ENCODE measurements around the gene TPO.
"Not testable (repeated sequence)": the region's sequence is repeated elsewhere in the genome, so short reads cannot be mapped to it uniquely, and the experiment has no call there.

The TPO gene

DNA sequence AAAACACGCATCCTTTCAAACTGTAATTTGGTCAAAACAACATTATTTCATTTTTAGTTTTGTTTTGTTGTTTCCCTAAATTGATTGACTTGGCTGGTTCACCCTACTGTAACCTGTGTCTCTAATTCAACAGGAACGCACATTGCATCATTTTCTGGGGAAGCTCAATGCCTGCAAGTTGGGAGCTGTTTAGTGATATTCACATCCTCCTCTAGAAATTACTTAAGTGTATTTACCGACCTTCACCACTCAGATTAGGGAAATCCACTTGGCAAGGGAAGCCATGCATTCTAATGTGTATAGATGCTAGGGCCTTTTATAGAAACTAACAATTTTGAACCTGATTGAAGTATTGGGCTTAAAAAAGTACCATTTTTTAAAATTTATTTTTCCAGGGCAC, 7.3 kb upstream of the TPO start:
- no peak for DNase-seq

DNA sequence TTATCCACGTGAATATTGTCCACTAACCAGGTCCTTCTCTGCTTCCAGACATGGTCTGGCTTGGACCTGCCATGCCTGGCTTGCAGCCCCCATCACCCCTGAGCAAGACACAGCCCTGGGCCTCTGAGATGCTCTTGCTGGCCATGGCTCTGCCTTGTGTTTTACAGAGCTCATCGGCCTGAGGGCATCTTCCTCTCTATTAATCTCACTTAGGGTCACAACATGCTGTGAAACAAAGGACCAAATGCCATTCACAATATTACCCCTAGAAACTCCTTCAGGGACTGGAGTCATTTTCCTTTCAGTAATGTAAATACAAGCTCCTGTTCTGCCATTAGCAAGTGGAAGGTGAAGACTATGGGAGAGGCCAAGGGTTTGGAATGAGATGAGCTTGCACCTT, 6.8 kb upstream of the TPO start:
- DNase-seq = no peak

DNA sequence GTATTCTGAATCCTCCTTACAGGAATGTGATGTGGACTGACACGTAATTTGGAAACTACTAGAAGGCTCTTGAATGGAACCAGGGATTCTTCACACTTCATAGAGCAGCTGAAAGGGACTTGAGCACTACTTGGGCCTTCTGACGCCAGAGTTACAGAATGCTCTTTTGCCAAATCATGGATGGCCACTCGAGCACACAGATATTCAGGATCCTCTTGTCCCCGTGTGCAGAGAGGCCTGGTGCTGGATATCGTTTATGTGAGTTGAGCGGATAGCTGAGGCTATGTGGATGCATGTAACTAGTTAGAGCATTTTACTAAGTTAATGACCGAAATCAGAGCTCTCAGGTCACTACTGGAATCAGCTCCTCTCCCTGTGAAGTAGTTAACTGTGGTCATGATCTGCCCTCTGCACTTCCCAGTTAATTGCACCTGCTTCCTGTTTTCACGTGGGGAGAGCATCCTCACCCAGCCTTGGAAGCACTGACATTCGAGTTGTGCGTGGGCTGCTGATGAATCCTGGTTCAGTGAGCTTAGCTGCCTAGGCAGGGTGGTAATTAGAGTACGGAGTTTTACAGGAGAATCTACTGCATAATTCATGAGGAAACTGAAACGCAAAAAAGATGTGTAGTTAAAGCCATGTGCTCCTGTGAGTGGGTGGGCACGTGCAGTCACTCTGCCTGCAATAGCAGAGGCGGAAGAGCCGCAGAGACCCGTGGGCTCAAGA, 5.2 kb upstream of the TPO start:
- DNase-seq = no peak

DNA sequence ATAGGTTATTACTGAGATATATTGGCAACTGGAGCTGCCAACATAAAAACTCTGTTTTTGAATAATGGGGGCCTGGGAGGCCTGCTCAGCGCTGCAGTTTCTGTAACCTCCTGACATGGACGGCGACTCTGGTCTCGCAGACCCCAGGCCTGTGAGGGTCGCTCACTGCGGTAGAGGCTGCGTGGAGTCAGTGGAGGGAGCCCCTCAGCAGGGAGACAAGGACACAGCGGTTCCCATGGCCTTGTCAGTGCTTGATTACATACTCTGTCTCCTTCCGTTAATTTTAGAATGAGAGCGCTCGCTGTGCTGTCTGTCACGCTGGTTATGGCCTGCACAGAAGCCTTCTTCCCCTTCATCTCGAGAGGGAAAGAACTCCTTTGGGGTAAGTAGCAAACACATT, 858 bp downstream of the TPO start:
- DNase-seq = no peak

- DNase-seq = not testable (repeated sequence)
Observed at GRCh38 chr2:1414901-1415300, 1.6 kb downstream of the TPO start.

DNA sequence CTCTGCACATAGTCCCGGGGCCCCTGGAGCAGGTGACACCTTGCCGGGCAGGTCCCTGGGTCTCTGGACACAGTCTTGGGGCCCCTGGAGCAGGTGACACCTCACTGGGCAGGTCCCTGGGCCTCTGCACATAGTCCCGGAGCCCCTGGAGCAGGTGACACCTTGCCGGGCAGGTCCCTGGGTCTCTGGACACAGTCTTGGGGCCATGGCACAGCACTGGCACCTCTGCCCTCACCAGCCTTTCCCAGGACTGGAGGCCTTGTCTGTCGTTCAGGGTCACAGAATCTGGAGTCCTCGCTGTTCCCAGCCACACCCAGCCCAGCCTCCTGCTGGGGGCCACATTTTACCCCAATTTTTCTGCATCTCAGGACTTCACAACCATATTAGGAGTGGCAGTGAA, 2.2 kb downstream of the TPO start:
- no peak for DNase-seq

GRCh38 chr2:1418566-1418965, 5.3 kb downstream of the TPO start:
- DNase-seq = no peak

DNA sequence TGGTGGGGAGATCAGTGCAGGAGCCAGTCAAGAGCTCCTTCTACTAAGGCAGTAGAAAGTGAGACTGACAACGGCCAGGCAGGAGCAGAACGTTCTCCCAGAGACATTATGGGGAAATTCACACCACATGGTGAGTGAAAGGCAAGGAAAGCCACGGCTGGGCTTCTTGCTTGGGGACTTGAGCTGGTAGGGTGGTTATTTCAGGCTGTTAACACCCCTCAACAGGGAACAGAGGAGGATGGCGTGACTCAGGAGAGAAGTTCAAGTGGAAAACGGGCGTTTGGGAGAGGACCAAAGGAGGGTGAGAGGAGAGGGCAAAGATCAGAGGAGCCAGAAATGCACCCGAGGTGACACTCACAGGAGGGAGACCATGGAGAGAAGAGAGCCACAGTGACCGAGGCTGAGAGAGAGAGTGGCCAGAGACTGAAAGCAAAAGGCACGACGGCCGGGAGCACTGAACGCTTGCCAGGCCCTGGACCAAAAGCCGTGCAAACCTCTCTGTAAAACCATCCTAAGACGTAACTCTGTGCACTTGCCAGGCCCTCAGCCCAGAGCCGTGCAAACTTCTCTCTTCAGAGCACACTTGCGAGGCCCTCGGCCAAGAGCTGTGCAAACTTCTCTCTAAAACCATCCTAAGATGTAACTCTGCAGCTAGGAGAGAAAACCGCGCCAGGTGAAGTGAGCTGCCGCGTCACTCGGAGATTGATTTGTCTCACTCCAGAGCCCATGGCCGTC, 7.7 kb downstream of the TPO start:
- no peak for DNase-seq

DNA sequence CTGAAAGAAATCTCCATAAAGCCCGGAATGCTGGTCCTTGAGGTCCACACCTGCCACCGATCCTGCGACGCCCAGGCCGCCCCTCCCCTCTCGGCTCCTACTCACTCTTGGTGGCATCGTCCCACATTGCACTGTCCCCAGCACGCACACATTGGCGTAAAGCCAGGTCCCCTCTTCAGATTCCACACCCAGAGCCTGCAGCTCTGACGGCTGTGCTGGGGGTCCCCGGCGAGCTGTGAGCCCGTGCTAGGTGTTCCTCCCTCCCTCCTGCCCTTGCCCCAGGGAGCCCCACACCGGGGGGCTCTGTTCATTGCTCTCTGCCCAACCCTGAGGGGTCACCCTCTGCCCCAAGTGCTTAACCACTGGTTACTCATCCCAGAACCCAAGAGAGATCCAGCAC, 8.5 kb downstream of the TPO start:
- DNase-seq = no peak

- DNase-seq = no peak
Observed at GRCh38 chr2:1422131-1422530, 8.9 kb downstream of the TPO start.

DNA sequence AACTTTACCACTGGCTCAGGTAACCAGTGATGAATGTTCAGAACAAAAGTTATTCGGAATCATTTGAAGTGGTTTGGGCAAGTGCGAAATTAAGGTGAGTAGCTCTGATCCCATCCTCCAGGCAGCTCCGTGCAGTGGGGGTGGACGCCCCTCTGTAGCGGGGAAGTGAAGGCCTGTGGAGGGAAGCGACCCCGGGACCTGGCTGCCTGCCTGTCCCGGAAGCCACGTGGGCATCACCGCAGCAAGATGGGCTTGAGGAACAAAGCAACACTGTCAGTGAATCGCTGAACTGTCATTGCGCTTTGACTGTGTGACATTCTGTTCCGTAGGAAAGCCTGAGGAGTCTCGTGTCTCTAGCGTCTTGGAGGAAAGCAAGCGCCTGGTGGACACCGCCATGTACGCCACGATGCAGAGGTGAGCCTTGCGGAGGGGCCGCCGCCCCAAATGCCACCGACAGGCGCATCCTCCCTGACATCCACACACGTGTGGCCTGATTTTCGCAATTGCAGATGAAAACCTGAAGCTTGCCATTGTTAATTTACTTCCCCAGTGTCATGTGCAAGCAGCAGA, 9.5 kb downstream of the TPO start:
- DNase-seq = no peak

DNA sequence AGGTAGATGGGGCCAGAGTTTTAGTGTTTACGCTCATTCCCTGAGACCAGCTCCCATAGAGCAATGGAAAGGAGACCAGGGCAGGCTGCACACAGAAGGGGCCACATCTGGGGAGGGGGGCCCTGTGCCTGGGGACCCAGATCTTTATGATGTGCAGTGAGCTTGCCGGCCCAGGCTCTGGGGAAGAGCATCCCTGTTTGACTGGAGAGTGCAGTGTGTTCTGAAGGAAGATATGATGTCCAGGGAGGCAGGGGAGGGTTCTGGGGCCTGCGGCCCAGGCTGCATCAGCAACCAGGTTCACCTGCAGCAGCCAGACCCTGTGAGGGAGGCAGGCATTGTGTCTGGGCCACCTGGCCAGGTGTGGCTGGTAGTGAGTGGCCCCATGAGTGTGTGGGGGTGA, 13.8 kb downstream of the TPO start:
- no peak for DNase-seq

DNA sequence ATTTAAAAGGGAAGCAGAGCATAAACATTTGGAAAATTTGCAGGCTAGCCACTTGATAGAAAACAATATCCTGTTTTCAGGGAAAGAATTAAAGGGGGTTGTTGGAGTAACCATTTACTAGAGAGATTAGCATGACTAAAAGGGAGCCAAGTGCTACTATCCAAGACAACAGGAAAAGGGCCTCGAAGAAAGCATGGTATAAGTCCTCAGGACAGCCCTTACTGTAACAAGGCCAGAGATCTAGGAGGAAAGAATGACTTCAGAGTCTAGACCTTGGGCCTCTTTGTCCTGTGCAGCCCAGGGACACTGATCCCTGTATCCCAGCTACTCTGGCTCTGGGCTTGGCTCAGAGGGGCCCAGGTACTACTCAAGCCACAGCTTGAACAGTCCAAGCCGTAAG, 16.6 kb downstream of the TPO start:
- no peak for DNase-seq

DNA sequence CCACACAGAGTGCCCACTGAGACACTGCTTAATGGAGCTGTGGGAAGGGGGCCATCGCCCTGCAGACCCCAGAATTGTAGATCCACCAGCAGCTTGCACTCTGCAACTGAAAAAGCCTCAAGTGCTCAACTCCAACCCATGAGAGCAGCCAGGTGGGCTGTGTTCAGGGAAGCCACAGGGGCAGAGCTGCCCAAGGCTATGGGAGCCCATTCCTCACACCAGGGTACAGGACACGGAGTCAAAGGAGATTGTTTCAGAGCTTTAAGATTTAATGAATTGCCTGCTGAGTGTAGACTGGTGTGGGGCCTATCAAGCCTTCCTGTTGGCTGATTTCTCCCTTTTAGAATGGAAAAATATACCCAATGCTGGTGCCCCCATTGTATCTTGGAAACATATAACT, 17.2 kb downstream of the TPO start:
- DNase-seq = no peak

GRCh38 chr2:1431886-1432400, 18.7 kb downstream of the TPO start:
- no peak for DNase-seq

- DNase-seq = no peak
Observed at GRCh38 chr2:1432726-1433125, 19.5 kb downstream of the TPO start.

DNA sequence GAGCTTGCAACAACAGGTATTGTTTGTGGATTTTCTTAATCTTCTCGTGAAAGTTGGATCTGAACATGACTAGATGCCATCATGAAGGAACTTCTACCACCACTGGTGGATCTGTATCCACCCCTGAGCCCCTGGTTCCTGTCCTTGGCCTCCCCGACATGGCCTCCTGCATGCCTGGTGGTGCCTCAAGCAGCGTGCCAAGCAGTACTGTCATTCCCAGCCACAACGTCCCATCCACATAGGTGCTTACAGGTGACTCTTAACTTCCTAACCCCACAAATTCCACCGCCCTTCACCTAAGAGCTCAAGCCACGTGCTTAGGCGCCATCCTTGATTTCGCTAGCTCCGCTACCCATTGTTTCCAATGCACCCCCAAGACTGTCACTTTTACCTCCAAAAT, 23.1 kb downstream of the TPO start:
- DNase-seq = no peak

GRCh38 chr2:1437101-1437500, 23.8 kb downstream of the TPO start:
- DNase-seq = no peak

- DNase-seq = no peak
Observed at GRCh38 chr2:1437537-1437936, 24.3 kb downstream of the TPO start.

GRCh38 chr2:1438972-1439371, 25.7 kb downstream of the TPO start:
- DNase-seq = no peak

DNA sequence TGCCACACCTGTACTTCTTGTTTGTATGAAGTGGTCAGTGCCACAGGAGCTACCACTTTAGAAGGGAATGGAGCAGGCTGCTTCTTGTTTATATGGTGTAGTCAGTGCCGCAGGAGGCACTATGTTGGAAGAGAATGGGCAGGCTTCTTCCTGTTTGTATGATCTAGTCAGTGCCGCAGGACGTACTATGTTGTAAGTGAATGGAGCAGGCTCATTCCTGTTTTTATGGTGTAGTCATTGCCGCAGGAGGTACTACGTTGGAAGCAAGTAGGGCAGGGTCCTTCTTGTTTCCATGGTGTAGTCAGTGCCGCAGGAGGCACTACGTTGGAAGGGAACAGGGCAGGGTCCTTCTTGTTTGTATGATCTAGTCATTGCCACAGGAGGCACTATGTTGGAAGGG, 27.3 kb downstream of the TPO start:
- no peak for DNase-seq

- no peak for DNase-seq
Observed at GRCh38 chr2:1446301-1446700, 33.0 kb downstream of the TPO start.

DNA sequence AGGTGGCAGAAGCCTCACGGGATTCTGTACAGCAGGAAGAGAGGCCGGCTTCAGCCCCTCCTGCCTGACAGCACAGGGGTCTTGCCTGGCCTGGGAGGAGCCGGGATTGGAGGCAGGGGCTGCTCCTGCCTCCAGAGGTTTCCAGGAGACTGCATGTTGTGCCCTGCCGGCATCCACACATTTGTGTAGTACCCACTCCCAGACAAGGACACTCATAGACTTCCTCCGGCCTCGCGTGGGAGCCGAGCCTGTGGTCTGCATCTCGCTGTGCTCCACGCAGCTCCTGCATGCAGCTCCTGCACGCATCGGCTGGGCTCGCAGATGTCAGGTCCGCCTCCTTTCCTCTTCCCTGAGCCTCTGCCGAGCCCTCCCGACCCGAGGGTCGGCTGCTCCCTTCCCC, 34.7 kb downstream of the TPO start:
- DNase-seq = no peak

DNA sequence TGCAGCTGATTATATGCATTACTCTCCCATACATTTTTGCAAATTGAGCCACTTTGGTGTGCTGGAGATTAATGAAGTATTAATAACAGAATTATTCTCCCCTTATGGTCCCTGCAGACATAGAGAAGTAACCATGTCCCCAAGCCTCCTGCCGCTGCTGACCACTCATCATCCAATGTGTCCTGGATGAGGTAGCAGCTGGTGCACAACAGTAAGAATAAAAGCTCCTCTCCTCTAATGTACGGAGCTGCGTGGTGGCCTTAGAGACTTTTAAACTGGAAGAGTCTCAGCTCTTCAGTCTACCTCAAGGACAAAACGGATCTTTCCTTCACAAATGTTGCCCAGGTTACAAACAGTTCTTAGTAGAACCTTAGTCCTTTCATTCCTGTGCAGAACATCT, 37.7 kb downstream of the TPO start:
- no peak for DNase-seq

Data from inflammatory macrophage treated with lipopolysaccharide for 1 hour (primary cell).